Tibial nerve (tissue), 4 donors: ENCODE data around the gene CDC6. TPM values are rescaled to one million over a fixed set of nuclear protein-coding genes. Genes with fewer than 3 reads are reported as not detected.
A peak's percentile ranks its signal among the peaks of the same experiment; 100 is the strongest.
"Not testable (repeated sequence)": the region's sequence is repeated elsewhere in the genome, so short reads cannot be mapped to it uniquely, and the experiment has no call there.

ENCODE experiments used
- DNase-seq, 2 donors: peaks; one replicate each; pipeline ENCODE4 v3.0.0-alpha.2; 2019; ENCODE audit warnings: low spot score in 2 of 2
- H3K27ac ChIP-seq, 4 donors: fragments of 200-600 bp; sonication (generic) in 3 of 4; one replicate each; pipeline ENCODE4 v1.5.1; 2017 to 2019; ENCODE audit warnings: mild to moderate bottlenecking in 1 of 4
- H3K27me3 ChIP-seq, 2 donors: fragments of 200-600 bp; sonication (generic) in 1 of 2; one replicate each; pipeline versions ENCODE4 v1.5.1 to v1.6.0; 2017 to 2019
- H3K36me3 ChIP-seq, 3 donors: fragments of 200-600 bp; sonication (generic); one replicate each; pipeline ENCODE4 v1.5.1; 2018 to 2019
- H3K4me1 ChIP-seq, 4 donors: fragments of 200-600 bp; sonication (generic) in 3 of 4; one replicate each; pipeline ENCODE4 v1.5.1; 2017 to 2019
- H3K4me3 ChIP-seq, 4 donors: fragments of 200-600 bp; sonication (generic) in 3 of 4; one replicate each; pipeline ENCODE4 v1.5.1; 2017 to 2019; ENCODE audit warnings: mild to moderate bottlenecking in 1 of 4, moderate library complexity in 1 of 4
- H3K9me3 ChIP-seq, 4 donors: fragments of 200-600 bp; sonication (generic) in 3 of 4; one replicate each; pipeline ENCODE4 v1.5.1; 2017 to 2019
- CTCF ChIP-seq, 5 experiments: fragments of 200-600 bp in 3 of 5; fragments of 450-650 bp in 2 of 5; sonication (generic) in 3 of 5; IDR thresholded peaks; one replicate each; pipeline ENCODE4 v1.5.1; 2016 to 2019; ENCODE audit warnings: antibody characterized with exemption in 5 of 5, mild to moderate bottlenecking in 3 of 5, moderate library complexity in 2 of 5
- EP300 ChIP-seq, 2 donors: sonication (generic); formaldehyde crosslinking; IDR thresholded peaks; one replicate each; pipeline ENCODE4 v1.6.1; 2017; ENCODE audit warnings: antibody characterized with exemption in 2 of 2, mild to moderate bottlenecking in 1 of 2
- POLR2A ChIP-seq, 2 donors: fragments of 450-650 bp; IDR thresholded peaks; one replicate each; pipeline ENCODE4 v1.6.1; 2017; ENCODE audit warnings: antibody characterized with exemption in 2 of 2, mild to moderate bottlenecking in 2 of 2, moderate library complexity in 2 of 2
- WGBS, 2 donors: methylation state at CpG; one replicate each; pipeline ENCODE4 v1.1.5; 2018; 5-methylcytosine and 5-hydroxymethylcytosine counted together
- total RNA-seq, 4 donors: library from RNA; depleted of rRNA; stranded (reverse); fragments of >200 nt; gene quantifications; one replicate each; pipeline ENCODE4 v1.1.0, GENCODE V29; 2016

The CDC6 gene
- total RNA-seq, 4 donors from 2014 or later: 0.20 to 1.8 (median 0.43) TPM

- H3K4me3 ChIP-seq: no peak overlapping the region
- H3K27ac ChIP-seq: no peak overlapping the region
- no peaks in the 10 kb centered on the region for H3K36me3 ChIP-seq
- 56 to 60% methylated on average over 4 of the region's 4 CpGs for WGBS, 2 donors
- TF ChIP-seq EP300 (IDR thresholded peaks at IDR 0.05): no peak
- TF ChIP-seq POLR2A (IDR thresholded peaks at IDR 0.05): no peak
- no peak for TF ChIP-seq CTCF (IDR thresholded peaks at IDR 0.05)
- peaks cover 0 to 49% (median 19%) of the 10 kb centered on the region in 4 donors for H3K4me1 ChIP-seq
- H3K27me3 ChIP-seq: no peaks in the 10 kb centered on the region
- H3K9me3 ChIP-seq: no peaks in the 10 kb centered on the region
- no peak for DNase-seq
Observed at GRCh38 chr17:40301315-40301714, 13.6 kb downstream of the CDC6 start.

- peak; percentile 66 to 90 (median 79) for TF ChIP-seq CTCF (IDR thresholded peaks at IDR 0.05)
- TF ChIP-seq EP300 (IDR thresholded peaks at IDR 0.05): peak in 1 of 2 donors; percentile 36
- TF ChIP-seq POLR2A (IDR thresholded peaks at IDR 0.05): no peak
- peaks cover 0 to 61% (median 33%) of the 10 kb centered on the region in 4 donors for H3K4me1 ChIP-seq
- no peaks in the 10 kb centered on the region for H3K27me3 ChIP-seq
- H3K27ac ChIP-seq: peak overlapping the region in 2 of 4 donors; percentile 46 to 66
- no peaks in the 10 kb centered on the region for H3K36me3 ChIP-seq
- 32 to 34% methylated on average over 4 of the region's 4 CpGs for WGBS, 2 donors
- peak in 1 of 2 donors; percentile 93 for DNase-seq
- no peak overlapping the region for H3K4me3 ChIP-seq
- no peaks in the 10 kb centered on the region for H3K9me3 ChIP-seq
Observed at GRCh38 chr17:40303009-40303657, 15.5 kb downstream of the CDC6 start.

GRCh38 chr17:40303708-40304551 is 16.3 kb downstream of the CDC6 start:
- Histone ChIP-seq H3K4me3 (no peak overlapping the region), H3K27me3 (no peaks in the 10 kb centered on the region), H3K36me3 (no peaks in the 10 kb centered on the region), H3K4me1 (peaks cover 0 to 61% (median 41%) of the 10 kb centered on the region in 4 donors), H3K27ac (peak overlapping the region in 2 of 4 donors; percentile 46 to 66), H3K9me3 (no peaks in the 10 kb centered on the region)
- TF ChIP-seq CTCF (IDR thresholded peaks at IDR 0.05) (no peak), POLR2A (IDR thresholded peaks at IDR 0.05) (no peak), EP300 (IDR thresholded peaks at IDR 0.05) (no peak)
- 26 to 35% methylated on average over 5 of the region's 5 CpGs for WGBS, 2 donors
- no peak for DNase-seq

GRCh38 chr17:40304552-40304863 is 16.8 kb downstream of the CDC6 start:
- H3K27ac ChIP-seq: peak overlapping the region in 2 of 4 donors; percentile 59 to 66
- 77 to 90% methylated on average over 5 of the region's 5 CpGs for WGBS, 2 donors
- peaks cover 0 to 61% (median 47%) of the 10 kb centered on the region in 4 donors for H3K4me1 ChIP-seq
- not testable (repeated sequence) for DNase-seq, H3K27me3 ChIP-seq, H3K4me3 ChIP-seq, H3K9me3 ChIP-seq, H3K36me3 ChIP-seq

- H3K9me3 ChIP-seq, H3K4me3 ChIP-seq, H3K27me3 ChIP-seq, DNase-seq, H3K36me3 ChIP-seq: not testable (repeated sequence)
- H3K27ac ChIP-seq: peak overlapping the region in 2 of 4 donors; percentile 59 to 66
- H3K4me1 ChIP-seq: peaks cover 0 to 64% (median 51%) of the 10 kb centered on the region in 4 donors
- 88 to 92% methylated on average over 5 of the region's 5 CpGs for WGBS, 2 donors
Observed at GRCh38 chr17:40304866-40305265, 17.2 kb downstream of the CDC6 start.

GRCh38 chr17:40306395-40306794 is 18.7 kb downstream of the CDC6 start:
- H3K27me3 ChIP-seq: no peaks in the 10 kb centered on the region
- no peak overlapping the region for H3K4me3 ChIP-seq
- no peaks in the 10 kb centered on the region for H3K36me3 ChIP-seq
- no peak for DNase-seq
- peak overlapping the region; percentile 37 to 94 (median 72) for H3K27ac ChIP-seq
- no peaks in the 10 kb centered on the region for H3K9me3 ChIP-seq
- peaks cover 0 to 79% (median 63%) of the 10 kb centered on the region in 4 donors for H3K4me1 ChIP-seq
- TF ChIP-seq EP300 (IDR thresholded peaks at IDR 0.05): no peak
- no peak for TF ChIP-seq POLR2A (IDR thresholded peaks at IDR 0.05)
- no peak for TF ChIP-seq CTCF (IDR thresholded peaks at IDR 0.05)
- 45 to 52% methylated on average over 2 of the region's 2 CpGs for WGBS, 2 donors
